Adipose tissue (tissue), 3 donors: ENCODE data around the gene MTHFD1L. TPM values are rescaled to one million over a fixed set of nuclear protein-coding genes. Genes with fewer than 3 reads are reported as not detected.

ENCODE experiments used
- H3K27ac ChIP-seq: one replicate; pipeline ENCODE4 v1.5.1; 2013; ENCODE audit warnings: low read depth, low read length
- whole genome bisulfite sequencing, 3 donors: extraction: QIAGEN DNeasy Blood & Tissue Kit; methylation state at CpG; one replicate each; pipeline ENCODE4 v1.1.7; 2013; 5-methylcytosine and 5-hydroxymethylcytosine counted together
- polyA plus RNA-seq, 3 donors: library from polyadenylated mRNA; stranded (reverse); fragments of 200-250 nt; gene quantifications; one replicate each; pipeline ENCODE4 v1.2.3, GENCODE V29; 2013
- donor health status: healthy with polysubstance abuse.
- donor health status: Bipolar disorder and iron deficiency.
- donor health status: healthy.

Gene MTHFD1L
- polyA plus RNA-seq, 3 donors, result 3.9 to 11.3 (median 4.4) TPM

DNA sequence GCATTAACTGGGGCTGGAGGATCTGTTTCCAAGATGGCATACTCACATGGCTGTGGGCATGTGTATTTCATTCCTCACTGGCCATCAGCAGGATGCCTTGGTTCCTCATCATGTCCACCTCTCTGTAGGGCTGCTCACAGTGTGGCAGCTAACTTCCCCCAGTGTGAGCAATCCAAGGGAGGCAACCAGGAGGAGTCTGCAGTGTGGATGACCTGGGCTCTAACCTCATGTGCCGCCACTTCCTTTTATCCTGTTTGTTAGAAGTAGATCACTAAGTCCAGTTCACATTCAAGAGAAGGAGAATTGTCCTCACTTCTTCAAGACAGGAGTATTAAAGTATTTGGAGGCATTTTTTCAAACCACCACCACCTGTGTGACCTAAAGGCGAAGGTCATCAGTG, 54.4 kb downstream of the MTHFD1L start:
- 95 to 100% (median 97%) methylated on average over 2 of the region's 2 CpGs for WGBS, 3 donors
- H3K27ac ChIP-seq, result no peak overlapping the region

- 93 to 99% (median 95%) methylated on average over 2 of the region's 2 CpGs for WGBS, 3 donors
- H3K27ac ChIP-seq, result no peak overlapping the region
Observed at GRCh38 chr6:150922137-150922536, 56.6 kb downstream of the MTHFD1L start.

- no peak overlapping the region for H3K27ac ChIP-seq
- 64 to 89% (median 74%) methylated on average over 11 of the region's 11 CpGs for WGBS, 3 donors
Observed at GRCh38 chr6:150924808-150925589, 59.5 kb downstream of the MTHFD1L start.

GRCh38 chr6:150925590-150925928, 60.1 kb downstream of the MTHFD1L start:
- WGBS, 3 donors, result 39 to 75% (median 47%) methylated on average over 5 of the region's 5 CpGs
- H3K27ac ChIP-seq, result no peak overlapping the region

DNA sequence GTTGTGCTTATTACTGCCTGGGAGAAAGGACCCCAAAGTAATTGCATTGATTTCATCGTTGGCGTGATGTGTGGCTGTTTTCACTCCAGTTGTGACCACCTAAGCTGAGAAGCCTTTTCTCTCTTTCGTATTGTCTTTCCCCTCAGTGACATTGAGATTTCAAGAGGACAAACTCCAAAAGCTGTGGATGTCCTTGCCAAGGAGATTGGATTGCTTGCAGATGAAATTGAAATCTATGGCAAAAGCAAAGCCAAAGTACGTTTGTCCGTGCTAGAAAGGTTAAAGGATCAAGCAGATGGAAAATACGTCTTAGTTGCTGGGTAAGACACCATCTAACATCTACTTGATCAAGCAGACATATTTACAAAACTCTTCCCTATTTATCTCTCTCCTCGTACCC, 60.5 kb downstream of the MTHFD1L start:
- no peak overlapping the region for H3K27ac ChIP-seq
- WGBS, 3 donors, result 68 to 78% (median 71%) methylated on average over 7 of the region's 7 CpGs

DNA sequence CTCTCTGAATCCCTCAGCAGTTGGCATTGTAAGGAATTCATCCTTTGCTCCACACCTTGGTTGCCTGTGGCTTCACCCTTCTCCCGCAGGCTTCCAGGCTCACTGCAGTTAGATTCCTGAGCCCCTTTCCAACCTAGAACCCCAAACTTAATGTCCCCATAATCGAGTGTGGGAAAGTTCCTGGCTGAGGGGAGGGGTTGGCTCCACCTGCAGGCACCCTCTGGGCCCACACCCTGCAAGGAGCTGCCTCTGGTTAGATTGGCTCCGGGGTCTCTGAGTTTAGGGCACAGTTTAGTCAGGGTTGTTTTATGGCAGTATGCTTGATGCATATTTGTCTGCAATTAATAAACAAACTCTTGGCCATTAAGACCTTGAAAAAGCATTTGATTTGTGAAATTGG, 63.4 kb downstream of the MTHFD1L start:
- WGBS, 3 donors, result 71 to 85% (median 81%) methylated on average over 3 of the region's 3 CpGs

DNA sequence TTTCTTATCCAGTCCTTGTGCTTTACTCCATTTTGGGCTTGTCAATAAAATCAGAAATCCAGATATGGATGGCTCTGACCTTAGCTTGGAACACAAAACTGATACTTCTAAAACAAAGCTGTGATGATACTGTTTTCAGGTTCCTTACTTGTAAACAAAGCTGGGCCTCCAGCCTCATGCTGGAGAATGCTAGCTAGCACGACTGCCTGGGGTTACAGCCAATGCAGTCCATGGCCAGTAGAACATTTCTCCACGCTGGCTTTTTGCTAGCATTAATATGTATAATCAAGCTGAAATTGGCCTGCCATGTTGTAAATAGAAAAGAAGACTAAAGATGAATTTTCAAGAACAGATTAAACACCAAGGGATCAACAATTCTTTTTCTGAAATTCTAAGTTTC, 63.9 kb downstream of the MTHFD1L start:
- WGBS, 3 donors, result 58 to 81% (median 73%) methylated on average over 2 of the region's 2 CpGs
- H3K27ac ChIP-seq, result no peak overlapping the region

More for the DNA sequence above, 63.4 kb downstream of the MTHFD1L start:
- no peak overlapping the region for H3K27ac ChIP-seq

- H3K27ac ChIP-seq, result no peak overlapping the region
- 54 to 68% (median 59%) methylated on average over 1 of the region's 1 CpG for WGBS, 3 donors
Observed at GRCh38 chr6:150930841-150931240, 65.3 kb downstream of the MTHFD1L start.

DNA sequence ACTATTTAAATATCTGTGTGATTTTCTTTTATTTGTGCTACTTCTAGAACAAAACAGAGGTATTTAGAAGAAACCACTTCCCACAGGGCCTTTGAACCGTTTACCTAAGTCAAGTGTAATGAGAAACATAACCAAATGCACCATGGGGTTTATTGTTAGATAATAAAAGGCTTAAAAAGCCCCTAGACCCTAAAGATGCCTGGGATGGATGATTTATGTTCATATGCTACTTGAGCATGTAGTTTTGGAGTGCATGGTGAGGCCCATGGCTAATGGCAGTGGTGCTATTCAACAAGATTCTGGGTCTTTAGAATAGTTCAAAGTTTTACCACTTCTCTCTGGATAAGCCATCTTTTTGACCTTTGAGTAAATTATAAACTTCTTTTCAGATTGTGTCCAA, 65.9 kb downstream of the MTHFD1L start:
- H3K27ac ChIP-seq, result no peak overlapping the region
- WGBS, 3 donors, result 62 to 81% (median 79%) methylated on average over 1 of the region's 1 CpG

DNA sequence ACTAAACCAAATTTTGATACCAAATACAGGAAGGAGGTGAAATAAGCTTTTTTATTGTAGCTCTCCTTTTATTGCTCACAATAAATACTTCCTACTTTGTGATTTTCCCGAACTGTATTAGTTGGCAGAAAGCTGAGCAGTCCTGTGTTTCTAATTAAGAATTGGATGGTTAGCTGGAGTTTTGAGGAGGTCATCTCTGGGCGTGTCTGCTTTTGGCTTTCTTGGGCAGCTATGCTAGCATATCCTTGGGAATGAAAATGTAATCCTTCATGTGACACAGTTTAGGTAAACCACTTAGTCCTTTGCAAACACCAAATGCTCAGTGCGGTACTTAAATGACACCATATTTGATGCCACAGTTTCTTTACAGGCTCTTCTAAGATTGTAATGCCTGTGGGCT, 67.5 kb downstream of the MTHFD1L start:
- 60 to 81% (median 64%) methylated on average over 3 of the region's 3 CpGs for WGBS, 3 donors
- no peak overlapping the region for H3K27ac ChIP-seq

DNA sequence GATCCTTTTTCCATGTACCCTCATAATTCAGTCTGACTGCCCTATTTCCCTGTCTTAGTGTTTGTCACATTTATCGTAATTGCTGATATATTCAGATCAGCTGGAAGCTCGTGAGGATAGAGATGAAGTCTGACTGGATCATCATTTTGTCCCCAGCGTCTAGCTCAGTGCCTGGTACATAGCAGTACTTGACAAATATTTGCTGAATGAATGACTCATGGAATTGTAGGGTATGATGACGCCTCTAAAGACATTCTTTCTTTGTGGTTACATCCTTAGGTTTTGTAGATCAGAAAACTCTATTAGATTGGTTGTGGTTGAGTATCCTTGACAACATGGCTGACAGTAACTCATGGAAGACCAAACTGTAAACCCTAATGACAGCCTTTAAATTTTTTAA, 68.9 kb downstream of the MTHFD1L start:
- WGBS, 3 donors, result 93 to 97% (median 95%) methylated on average over 4 of the region's 4 CpGs
- H3K27ac ChIP-seq, result no peak overlapping the region

DNA sequence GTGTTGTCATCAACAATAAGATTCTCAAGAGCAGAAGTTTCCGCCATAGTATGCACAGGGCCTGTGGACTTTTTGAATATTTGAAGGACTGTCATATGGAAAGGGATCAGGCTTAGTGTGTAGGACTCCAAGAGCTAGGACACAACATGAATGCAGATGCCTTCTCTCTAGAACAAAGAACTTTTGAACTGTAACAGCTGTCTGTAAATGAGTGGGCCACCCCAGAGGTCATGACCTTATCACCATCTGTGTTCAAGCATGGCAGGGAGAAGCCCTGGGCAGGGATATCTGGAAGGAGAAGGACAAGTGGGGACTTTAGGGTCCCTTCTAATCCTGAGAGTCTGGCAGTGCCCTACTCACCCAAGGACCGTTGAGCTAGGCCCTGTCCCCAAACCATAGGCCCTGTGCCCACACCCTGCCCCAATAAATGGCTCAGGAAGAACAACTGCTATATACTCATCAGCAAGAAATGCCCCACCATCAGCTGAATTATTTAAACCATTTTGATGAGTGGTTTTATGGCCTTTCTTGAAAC, 70.6 kb downstream of the MTHFD1L start:
- no peak overlapping the region for H3K27ac ChIP-seq
- 92 to 98% (median 96%) methylated on average over 2 of the region's 2 CpGs for WGBS, 3 donors

DNA sequence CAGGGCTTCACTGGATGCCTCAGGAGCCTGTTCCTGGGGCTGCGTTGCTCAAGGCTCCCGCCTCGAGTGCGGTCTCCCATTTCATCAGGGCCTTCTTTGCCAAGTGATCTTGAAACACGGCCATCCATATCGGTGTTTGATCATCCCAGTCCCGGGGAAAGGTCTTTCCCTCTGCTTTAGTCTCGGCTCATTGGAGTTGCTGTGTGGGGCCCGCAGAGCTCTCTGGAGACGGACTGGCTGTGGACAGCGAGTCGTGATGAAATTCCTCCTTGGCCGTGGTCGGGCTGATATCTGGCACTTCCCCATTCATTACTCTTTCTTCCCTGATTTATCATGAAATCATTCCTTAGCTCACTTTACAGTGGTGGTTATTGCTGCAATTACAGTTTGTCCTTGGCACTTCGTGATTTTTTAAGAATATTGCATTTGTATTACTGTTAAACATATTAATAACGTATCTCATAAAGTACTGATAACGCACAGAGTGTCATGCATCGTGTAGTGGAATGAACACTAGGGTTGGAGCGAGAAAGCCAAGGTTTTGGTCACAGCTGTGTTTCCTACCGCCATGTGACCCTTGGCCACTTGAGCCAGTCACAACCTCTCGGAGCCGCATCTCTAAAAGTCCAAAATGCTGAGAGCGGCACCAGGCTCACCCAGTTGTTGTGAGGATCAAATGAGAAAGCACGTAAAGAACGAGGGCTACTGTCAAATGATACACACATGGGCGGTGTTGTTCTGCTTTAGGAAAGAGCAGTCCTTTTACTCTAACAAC, 71.8 kb downstream of the MTHFD1L start:
- no peak overlapping the region for H3K27ac ChIP-seq
- WGBS, 3 donors, result 56 to 84% (median 65%) methylated on average over 26 of the region's 26 CpGs

DNA sequence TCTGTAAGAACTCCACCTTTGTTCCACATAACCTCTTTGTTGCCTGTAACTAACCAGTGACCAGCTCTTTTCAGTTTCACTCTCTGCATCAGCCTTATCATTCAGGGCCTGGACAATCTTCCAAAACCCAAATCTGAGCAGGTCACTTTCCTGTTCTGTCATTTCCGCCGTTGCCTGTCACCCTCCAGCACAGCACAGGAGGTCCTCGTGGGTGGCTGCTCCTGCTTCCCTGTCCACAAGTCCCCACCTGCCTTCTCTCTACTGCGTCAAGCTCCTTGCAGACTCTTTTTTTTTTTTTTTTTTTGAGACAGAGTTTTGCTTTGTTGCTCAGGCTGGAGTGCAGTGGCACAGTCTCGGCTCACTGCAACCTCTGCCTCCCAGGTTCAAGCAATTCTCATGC, 73.9 kb downstream of the MTHFD1L start:
- no peak overlapping the region for H3K27ac ChIP-seq
- 94 to 96% (median 95%) methylated on average over 5 of the region's 5 CpGs for WGBS, 3 donors

DNA sequence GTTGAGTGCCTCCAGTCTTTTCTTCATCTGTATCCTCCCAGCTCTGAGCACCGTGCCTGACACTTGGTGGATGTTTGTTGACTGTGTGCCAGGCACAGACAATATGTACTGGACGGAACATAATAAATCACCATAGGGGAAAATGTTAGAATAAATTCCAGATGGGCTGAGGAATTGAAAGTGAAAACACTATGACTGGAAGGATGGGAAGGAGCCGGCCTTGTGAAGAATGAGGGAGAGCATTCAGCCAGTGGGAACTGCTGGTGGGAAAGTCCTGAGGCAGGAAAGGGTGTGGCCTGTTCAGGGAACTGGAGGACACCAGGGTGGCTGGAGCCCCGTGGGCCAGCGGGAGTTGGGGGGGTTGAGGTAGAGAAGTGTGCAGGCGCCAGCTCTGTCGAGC, 75.4 kb downstream of the MTHFD1L start:
- no peak overlapping the region for H3K27ac ChIP-seq
- WGBS, 3 donors, result 55 to 76% (median 58%) methylated on average over 7 of the region's 7 CpGs

- 86 to 94% (median 92%) methylated on average over 11 of the region's 11 CpGs for WGBS, 3 donors
Observed at GRCh38 chr6:150949526-150949925, 84.0 kb downstream of the MTHFD1L start.

GRCh38 chr6:150953851-150954250, 88.3 kb downstream of the MTHFD1L start:
- 86 to 96% (median 94%) methylated on average over 5 of the region's 5 CpGs for WGBS, 3 donors
- H3K27ac ChIP-seq, result no peak overlapping the region

More at GRCh38 chr6:150949526-150949925, 84.0 kb downstream of the MTHFD1L start:
- H3K27ac ChIP-seq, result no peak overlapping the region

DNA sequence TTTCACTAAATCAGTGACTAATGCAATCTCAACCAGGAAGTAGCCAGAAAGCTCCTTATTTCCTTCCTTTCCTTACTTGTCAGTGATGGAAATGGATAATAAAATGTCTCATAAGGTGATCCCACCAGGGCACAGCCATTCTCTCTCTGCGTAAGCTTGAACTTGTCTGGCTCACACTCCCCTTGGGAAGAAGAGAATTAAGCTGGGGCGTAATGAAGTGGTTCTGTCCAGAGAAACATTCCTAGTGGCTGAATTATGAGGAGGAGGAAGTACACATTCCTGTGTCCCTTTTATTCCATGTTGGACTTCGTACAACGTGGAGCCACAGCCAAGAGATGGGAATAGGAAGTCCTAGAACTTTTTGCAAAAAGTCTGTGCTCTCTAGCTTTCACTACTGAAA, 93.7 kb downstream of the MTHFD1L start:
- 40 to 59% (median 41%) methylated on average over 4 of the region's 4 CpGs for WGBS, 3 donors
- no peak overlapping the region for H3K27ac ChIP-seq

GRCh38 chr6:150962436-150962835, 96.9 kb downstream of the MTHFD1L start:
- 98 to 100% (median 98%) methylated on average over 2 of the region's 2 CpGs for WGBS, 3 donors

More at GRCh38 chr6:150962436-150962835, 96.9 kb downstream of the MTHFD1L start:
- H3K27ac ChIP-seq, result no peak overlapping the region
